DND-41 (cell line): ENCODE measurements around the gene EHD3.

Experiments used
- ATAC-seq: fragments of 200-7000 bp; cut with Tn5 transposase; 3 replicates; pipeline ENCODE4 v1.9.1; 2021; ENCODE audit warnings: low read depth; ENCODE audit not compliant: insufficient read depth
- DNase-seq: peaks from one replicate; pipeline ENCODE4 v3.0.0-alpha.2; 2020
- H2AFZ ChIP-seq: 2 replicates; pipeline ENCODE4 v1.6.0; 2012; ENCODE audit warnings: low read depth, low read length
- H3K27ac ChIP-seq: 2 replicates; pipeline ENCODE4 v1.5.1; 2012; ENCODE audit warnings: low read length, inconsistent platforms
- H3K27me3 ChIP-seq: fragments of 200-600 bp; sonication (generic); 2 replicates; pipeline ENCODE4 v1.6.0; 2012; ENCODE audit warnings: low read length, mild to moderate bottlenecking, inconsistent platforms; ENCODE audit not compliant: insufficient read depth, poor library complexity
- H3K36me3 ChIP-seq: 2 replicates; pipeline ENCODE4 v1.5.1; 2012; ENCODE audit warnings: low read length, inconsistent platforms; ENCODE audit not compliant: insufficient read depth
- H3K4me1 ChIP-seq: 2 replicates; pipeline ENCODE4 v1.5.1; 2012; ENCODE audit warnings: mild to moderate bottlenecking, low read length; ENCODE audit not compliant: insufficient read depth
- H3K4me2 ChIP-seq: 2 replicates; pipeline ENCODE4 v1.6.0; 2012; ENCODE audit warnings: mild to moderate bottlenecking, moderate library complexity, low read length, inconsistent platforms; ENCODE audit not compliant: insufficient read depth
- H3K4me3 ChIP-seq, 2 experiments: fragments of 200-600 bp in 1 of 2; shearing (Covaris generic) in 1 of 2; 2 replicates each; pipeline ENCODE4 v1.5.1; 2012 to 2016; ENCODE audit warnings: inconsistent platforms in 2 of 2, low read length in 2 of 2, mild to moderate bottlenecking in 2 of 2, low read depth in 1 of 2, moderate library complexity in 1 of 2
- H3K79me2 ChIP-seq: 2 replicates; pipeline ENCODE4 v1.6.0; 2012; ENCODE audit warnings: low read length, inconsistent platforms; ENCODE audit not compliant: insufficient read depth
- H3K9ac ChIP-seq: 2 replicates; pipeline ENCODE4 v1.6.0; 2012; ENCODE audit warnings: low read depth, mild to moderate bottlenecking, inconsistent platforms, low read length, moderate library complexity
- H3K9me3 ChIP-seq: 2 replicates; pipeline ENCODE4 v1.5.1; 2012; ENCODE audit warnings: low read length, moderate library complexity, mild to moderate bottlenecking, inconsistent platforms; ENCODE audit not compliant: insufficient read depth, severe bottlenecking
- H4K20me1 ChIP-seq: 2 replicates; pipeline ENCODE4 v1.6.0; 2012; ENCODE audit warnings: low read length; ENCODE audit not compliant: insufficient read depth
- EZH2 ChIP-seq: IDR thresholded peaks from 3 replicates; pipeline ENCODE4 v1.6.1; 2012; ENCODE audit warnings: borderline replicate concordance, low read depth, mild to moderate bottlenecking, moderate library complexity, low read length, inconsistent platforms; ENCODE audit not compliant: severe bottlenecking
- TF ChIP-seq, protein P1 (sequence below): IDR thresholded peaks from 2 replicates; pipeline ENCODE4 v1.5.1; 2012; ENCODE audit warnings: borderline replicate concordance, low read length, moderate library complexity, mild to moderate bottlenecking; ENCODE audit not compliant: poor library complexity, severe bottlenecking; ENCODE audit errors: extremely low read depth

EHD3 gene

DNA sequence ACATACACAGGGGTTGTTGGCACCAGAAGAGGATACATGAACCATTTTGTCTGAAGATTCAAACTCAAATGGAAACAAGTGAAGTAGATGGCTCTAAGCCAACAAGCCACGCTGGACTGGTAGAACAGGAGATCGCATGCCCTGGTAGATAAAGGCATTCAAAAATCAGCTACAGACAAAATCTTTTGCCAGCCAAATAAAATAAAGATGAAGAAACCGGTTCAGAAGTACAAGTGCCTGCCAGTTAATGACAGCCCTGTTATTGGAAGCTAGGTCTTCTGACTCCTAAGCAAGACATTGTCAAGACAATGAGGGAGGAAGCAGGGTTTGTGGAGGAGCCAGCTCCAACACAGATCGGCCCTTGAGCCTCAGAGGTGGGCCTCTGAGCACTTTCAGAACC, 52.3 kb downstream of the EHD3 start:
- H2AFZ ChIP-seq = no peak overlapping the region
- no peak overlapping the region for H3K4me3 ChIP-seq
- ATAC-seq (no peak), DNase-seq (no peak)
- H3K9ac ChIP-seq = no peak overlapping the region
- H3K27ac ChIP-seq = no peak overlapping the region
- H3K27me3 ChIP-seq = no peaks in the 10 kb centered on the region
- no peaks in the 10 kb centered on the region for H4K20me1 ChIP-seq
- no peaks in the 10 kb centered on the region for H3K36me3 ChIP-seq
- H3K9me3 ChIP-seq = no peaks in the 10 kb centered on the region
- TF ChIP-seq, protein P1, sequence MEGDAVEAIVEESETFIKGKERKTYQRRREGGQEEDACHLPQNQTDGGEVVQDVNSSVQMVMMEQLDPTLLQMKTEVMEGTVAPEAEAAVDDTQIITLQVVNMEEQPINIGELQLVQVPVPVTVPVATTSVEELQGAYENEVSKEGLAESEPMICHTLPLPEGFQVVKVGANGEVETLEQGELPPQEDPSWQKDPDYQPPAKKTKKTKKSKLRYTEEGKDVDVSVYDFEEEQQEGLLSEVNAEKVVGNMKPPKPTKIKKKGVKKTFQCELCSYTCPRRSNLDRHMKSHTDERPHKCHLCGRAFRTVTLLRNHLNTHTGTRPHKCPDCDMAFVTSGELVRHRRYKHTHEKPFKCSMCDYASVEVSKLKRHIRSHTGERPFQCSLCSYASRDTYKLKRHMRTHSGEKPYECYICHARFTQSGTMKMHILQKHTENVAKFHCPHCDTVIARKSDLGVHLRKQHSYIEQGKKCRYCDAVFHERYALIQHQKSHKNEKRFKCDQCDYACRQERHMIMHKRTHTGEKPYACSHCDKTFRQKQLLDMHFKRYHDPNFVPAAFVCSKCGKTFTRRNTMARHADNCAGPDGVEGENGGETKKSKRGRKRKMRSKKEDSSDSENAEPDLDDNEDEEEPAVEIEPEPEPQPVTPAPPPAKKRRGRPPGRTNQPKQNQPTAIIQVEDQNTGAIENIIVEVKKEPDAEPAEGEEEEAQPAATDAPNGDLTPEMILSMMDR = no peak
- no peak for TF ChIP-seq EZH2
- H3K79me2 ChIP-seq = no peaks in the 10 kb centered on the region
- no peaks in the 10 kb centered on the region for H3K4me1 ChIP-seq
- no peak overlapping the region for H3K4me2 ChIP-seq

DNA sequence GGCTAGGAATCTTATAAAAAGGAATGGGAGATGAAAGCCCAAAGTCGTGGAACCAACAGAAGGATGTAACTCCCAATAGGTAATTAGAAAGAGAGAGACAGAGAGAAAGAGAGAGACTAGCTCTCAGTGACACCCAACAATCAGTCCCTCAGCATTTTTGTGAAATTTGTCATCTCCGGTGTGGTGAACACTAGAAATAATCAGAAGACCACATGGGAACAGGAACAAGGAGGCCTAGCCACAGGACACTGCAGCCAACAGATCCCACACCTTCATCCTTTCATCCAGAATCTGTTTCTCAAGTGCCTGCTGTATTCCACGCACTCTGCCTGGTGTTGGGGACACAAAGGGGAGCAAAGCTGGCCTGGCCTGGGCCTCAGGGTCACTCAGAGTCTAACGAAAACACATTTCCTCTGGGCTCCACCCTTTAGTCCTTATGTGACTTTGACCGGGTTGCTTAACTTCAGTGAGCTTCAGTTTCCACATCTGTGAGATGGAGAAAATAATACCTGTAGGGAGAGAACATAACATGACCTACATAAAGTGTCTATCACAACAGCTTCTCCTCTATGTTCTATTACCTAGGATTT, 53.1 kb downstream of the EHD3 start:
- no peaks in the 10 kb centered on the region for H3K4me1 ChIP-seq
- TF ChIP-seq, protein P1 = no peak
- no peak for TF ChIP-seq EZH2
- ATAC-seq = no peak

DNA sequence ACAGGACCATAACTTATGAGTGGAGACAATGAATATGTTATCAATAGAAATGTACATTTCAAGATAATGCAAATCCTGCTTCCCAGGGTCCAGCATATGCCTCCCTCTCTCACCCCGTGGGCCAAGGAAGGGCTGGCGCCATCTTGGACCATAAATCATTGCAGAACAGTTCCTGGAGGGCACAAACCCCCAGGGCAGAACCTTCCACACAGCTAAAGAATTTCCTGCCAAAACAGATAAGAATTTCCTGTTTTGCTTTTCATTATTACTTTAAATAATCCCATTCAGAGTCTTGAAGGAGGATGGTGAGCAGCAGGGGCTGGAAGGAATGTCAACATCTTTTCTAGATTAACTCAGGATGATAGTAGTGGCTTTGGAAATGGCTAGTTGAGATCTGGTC, 53.7 kb downstream of the EHD3 start:
- H3K27ac ChIP-seq = no peak overlapping the region
- H4K20me1 ChIP-seq = no peaks in the 10 kb centered on the region
- no peaks in the 10 kb centered on the region for H3K4me1 ChIP-seq
- ATAC-seq (no peak), DNase-seq (no peak)
- no peak for TF ChIP-seq EZH2
- TF ChIP-seq, protein P1 = no peak
- H3K27me3 ChIP-seq = no peaks in the 10 kb centered on the region
- no peak overlapping the region for H3K4me2 ChIP-seq
- no peak overlapping the region for H3K9ac ChIP-seq
- no peaks in the 10 kb centered on the region for H3K79me2 ChIP-seq
- H3K36me3 ChIP-seq = no peaks in the 10 kb centered on the region
- no peak overlapping the region for H2AFZ ChIP-seq
- no peak overlapping the region for H3K4me3 ChIP-seq
- no peaks in the 10 kb centered on the region for H3K9me3 ChIP-seq

More for the DNA sequence above, 53.1 kb downstream of the EHD3 start:
- DNase-seq = no peak
- Histone ChIP-seq H3K79me2 (no peaks in the 10 kb centered on the region), H3K27ac (no peak overlapping the region), H3K9ac (no peak overlapping the region), H3K27me3 (no peaks in the 10 kb centered on the region), H3K4me2 (no peak overlapping the region), H3K4me3 (no peak overlapping the region), H2AFZ (no peak overlapping the region), H3K9me3 (no peaks in the 10 kb centered on the region), H4K20me1 (no peaks in the 10 kb centered on the region), H3K36me3 (no peaks in the 10 kb centered on the region)
